ENCODE measurements around the gene GNB1L. TPM values are rescaled to one million over a fixed set of nuclear protein-coding genes. Genes with fewer than 3 reads are reported as not detected.
"Not testable (repeated sequence)": the region's sequence is repeated elsewhere in the genome, so short reads cannot be mapped to it uniquely, and the experiment has no call there.

The GNB1L gene
- total RNA-seq, 1 experiment from 2014 or later = 27.0 TPM

DNA sequence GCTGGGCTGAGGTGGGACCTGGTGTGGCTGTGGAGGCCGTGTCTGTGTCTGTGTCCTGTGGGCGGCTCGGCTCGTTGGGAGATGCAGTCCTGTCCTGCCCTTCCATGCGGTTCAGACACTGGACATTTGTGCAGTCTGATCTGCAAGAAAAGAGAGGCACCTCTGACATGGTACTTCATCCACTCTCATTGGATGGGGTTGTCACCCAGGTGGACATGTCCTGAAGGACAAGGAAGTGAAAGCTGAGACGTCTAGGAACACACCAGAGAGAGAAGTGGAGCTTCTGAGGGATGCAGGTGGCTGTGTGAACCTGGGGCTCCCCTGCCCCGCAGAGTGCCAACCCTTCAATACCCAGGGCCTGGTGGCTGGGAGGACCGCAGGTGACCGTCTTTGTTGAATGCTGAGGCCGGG lies 75.7 kb downstream of the GNB1L start:
- H3K4me1 ChIP-seq (ENCODE audit: insufficient read depth, low read length) = peaks cover 8% of the 10 kb centered on the region; the same call in 1 of the 2 replicates
- H3F3A ChIP-seq (ENCODE audit: low read length, unreplicated experiment) = no peaks in the 10 kb centered on the region
- intact Hi-C loops (cut with micrococcal nuclease) = no loop called here
- BruUV-seq (replicated peaks) = no TSS peak
- no peak overlapping the region for H3K4me3 ChIP-seq (ENCODE audit: low read length)
- no peak overlapping the region for H2AFZ ChIP-seq (ENCODE audit: low read length)
- H3K27ac ChIP-seq (ENCODE audit: low read length) = no peak overlapping the region
- ChIA-PET POLR2A (ENCODE audit: unreplicated experiment) (no interaction called here), CTCF (no interaction called here)
- no peaks in the 10 kb centered on the region for H3K9me3 ChIP-seq (ENCODE audit: low read length)
- no peaks in the 10 kb centered on the region for H3K36me3 ChIP-seq (ENCODE audit: low read depth, low read length)
- H3K79me2 ChIP-seq (ENCODE audit: low read length) = no peaks in the 10 kb centered on the region
- no peak overlapping the region for H3K4me2 ChIP-seq (ENCODE audit: low read length)
- H3K27me3 ChIP-seq (ENCODE audit: low read length) = no peaks in the 10 kb centered on the region
- no peaks in the 10 kb centered on the region for H4K20me1 ChIP-seq (ENCODE audit: low read length)
- TF ChIP-seq EZH2 (IDR thresholded peaks at IDR 0.05; ENCODE audit: low read length, unreplicated experiment) (no peak), EZH2phosphoT487 (IDR thresholded peaks at IDR 0.05; ENCODE audit: borderline replicate concordance, low read length) (no peak)
- no peak overlapping the region for H3K9ac ChIP-seq (ENCODE audit: low read length)
- ATAC-seq = no peak
- no peaks in the 10 kb centered on the region for H3K9me2 ChIP-seq (replicated peaks; ENCODE audit: low read length)
- DNase-seq = no peak

DNA sequence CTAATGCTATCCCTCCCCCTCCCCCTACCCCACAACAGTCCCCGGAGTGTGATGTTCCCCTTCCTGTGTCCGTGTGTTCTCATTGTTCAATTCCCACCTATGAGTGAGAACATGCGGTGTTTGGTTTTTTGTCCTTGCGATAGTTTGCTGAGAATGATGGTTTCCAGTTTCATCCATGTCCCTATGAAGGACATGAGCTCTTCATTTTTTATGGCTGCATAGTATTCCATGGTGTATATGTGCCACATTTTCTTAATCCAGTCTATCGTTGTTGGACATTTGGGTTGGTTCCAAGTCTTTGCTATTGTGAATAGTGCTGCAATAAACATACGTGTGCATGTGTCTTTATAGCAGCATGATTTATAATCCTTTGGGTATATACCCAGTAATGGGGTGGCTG lies 77.5 kb downstream of the GNB1L start:
- H3K4me3 ChIP-seq (ENCODE audit: low read length); H3K36me3 ChIP-seq (ENCODE audit: low read depth, low read length); H3K9me3 ChIP-seq (ENCODE audit: low read length); H3K27me3 ChIP-seq (ENCODE audit: low read length); H3K9me2 ChIP-seq (replicated peaks; ENCODE audit: low read length); DNase-seq; BruUV-seq (replicated peaks); H3K9ac ChIP-seq (ENCODE audit: low read length); CTCF ChIA-PET; POLR2A ChIA-PET (ENCODE audit: unreplicated experiment); H3K4me2 ChIP-seq (ENCODE audit: low read length); H3K79me2 ChIP-seq (ENCODE audit: low read length); H2AFZ ChIP-seq (ENCODE audit: low read length); ATAC-seq; intact Hi-C loops (cut with micrococcal nuclease); H4K20me1 ChIP-seq (ENCODE audit: low read length); H3K27ac ChIP-seq (ENCODE audit: low read length); H3K4me1 ChIP-seq (ENCODE audit: insufficient read depth, low read length); H3F3A ChIP-seq (ENCODE audit: low read length, unreplicated experiment): not testable (repeated sequence)

GRCh38 chr22:19776433-19777031 lies 78.1 kb downstream of the GNB1L start:
- Histone ChIP-seq H3F3A (ENCODE audit: low read length, unreplicated experiment) (no peaks in the 10 kb centered on the region), H3K79me2 (ENCODE audit: low read length) (no peaks in the 10 kb centered on the region), H3K4me1 (ENCODE audit: insufficient read depth, low read length) (peaks cover 8% of the 10 kb centered on the region; the same call in 1 of the 2 replicates), H3K36me3 (ENCODE audit: low read depth, low read length) (no peaks in the 10 kb centered on the region), H2AFZ (ENCODE audit: low read length) (no peak overlapping the region), H3K4me3 (ENCODE audit: low read length) (no peak overlapping the region), H3K9ac (ENCODE audit: low read length) (no peak overlapping the region), H4K20me1 (ENCODE audit: low read length) (no peaks in the 10 kb centered on the region), H3K9me2 (replicated peaks; ENCODE audit: low read length) (no peaks in the 10 kb centered on the region), H3K4me2 (ENCODE audit: low read length) (no peak overlapping the region), H3K27ac (ENCODE audit: low read length) (no peak overlapping the region), H3K27me3 (ENCODE audit: low read length) (no peaks in the 10 kb centered on the region), H3K9me3 (ENCODE audit: low read length) (no peaks in the 10 kb centered on the region)
- DNase-seq = no peak
- intact Hi-C loops (cut with micrococcal nuclease) = no loop called here
- no peak for TF ChIP-seq EZH2 (IDR thresholded peaks at IDR 0.05; ENCODE audit: low read length, unreplicated experiment)
- TF ChIP-seq CTCF (conservative IDR thresholded peaks at IDR 0.05; ENCODE audit: low read depth, low read length) = no peak
- no peak for TF ChIP-seq EZH2phosphoT487 (IDR thresholded peaks at IDR 0.05; ENCODE audit: borderline replicate concordance, low read length)
- no TSS peak for BruUV-seq (replicated peaks)
- peak; percentile 41 for ATAC-seq
- CTCF ChIA-PET = no interaction called here
- POLR2A ChIA-PET (ENCODE audit: unreplicated experiment) = no interaction called here
